ENCODE data around the gene CCT2.

CCT2 gene

DNA sequence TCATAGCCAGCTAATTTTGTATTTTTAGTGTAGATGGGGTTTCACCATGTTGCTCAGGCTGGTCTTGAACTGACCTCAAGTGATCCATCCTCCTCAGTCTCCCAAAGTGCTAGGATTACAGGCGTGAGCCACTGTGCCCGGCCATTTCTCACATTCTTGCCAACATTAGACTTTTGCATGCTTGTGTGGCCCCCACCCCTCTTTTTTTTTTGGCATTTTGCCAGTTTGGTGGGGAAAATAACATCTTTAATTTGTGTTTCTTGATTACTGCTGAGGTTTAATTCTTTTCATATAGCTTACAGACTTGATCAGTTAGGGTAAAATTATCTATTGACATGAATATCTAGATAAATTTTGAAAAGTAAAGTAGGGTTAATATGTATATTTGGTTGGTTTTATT is 3.8 kb downstream of the CCT2 start:
- Histone ChIP-seq H3K4me1 (ENCODE audit: control insufficient read depth, insufficient read depth, low read length) (no peaks in the 10 kb centered on the region), H3K4me3 (ENCODE audit: low read depth, low read length) (no peak overlapping the region), H3K27ac (ENCODE audit: extremely low read depth, low read depth, low read length) (no peak overlapping the region), H3K9me3 (ENCODE audit: control insufficient read depth, insufficient read depth, low read depth, low read length) (no peaks in the 10 kb centered on the region), H3K36me3 (ENCODE audit: control insufficient read depth in 2 of 2, insufficient read depth in 1 of 2, low read length in 2 of 2) (peaks cover 77 to 81% of the 10 kb centered on the region in 2 experiments)
- POLR2A ChIA-PET = interaction anchor here (1.2 kb wide), 1 partner anchor 11 kb away, joined by 3 read pairs; no protein-coding TSS in a partner anchor
- CTCF ChIA-PET = interaction anchor here (1.1 kb wide), 1 partner anchor 10 kb away, joined by 4 read pairs; no protein-coding TSS in a partner anchor
- TF ChIP-seq ZSCAN23 (tag by site-specific recombination; IDR thresholded peaks at IDR 0.05) (no peak), ZNF133 (tag by site-specific recombination; IDR thresholded peaks at IDR 0.05) (no peak), WT1 (tag by site-specific recombination; IDR thresholded peaks at IDR 0.05) (no peak), ZNF473 (tag by site-specific recombination; IDR thresholded peaks at IDR 0.05) (no peak), ZBTB20 (tag by site-specific recombination; IDR thresholded peaks at IDR 0.05) (no peak)
- TF ChIP-seq, protein P1, sequence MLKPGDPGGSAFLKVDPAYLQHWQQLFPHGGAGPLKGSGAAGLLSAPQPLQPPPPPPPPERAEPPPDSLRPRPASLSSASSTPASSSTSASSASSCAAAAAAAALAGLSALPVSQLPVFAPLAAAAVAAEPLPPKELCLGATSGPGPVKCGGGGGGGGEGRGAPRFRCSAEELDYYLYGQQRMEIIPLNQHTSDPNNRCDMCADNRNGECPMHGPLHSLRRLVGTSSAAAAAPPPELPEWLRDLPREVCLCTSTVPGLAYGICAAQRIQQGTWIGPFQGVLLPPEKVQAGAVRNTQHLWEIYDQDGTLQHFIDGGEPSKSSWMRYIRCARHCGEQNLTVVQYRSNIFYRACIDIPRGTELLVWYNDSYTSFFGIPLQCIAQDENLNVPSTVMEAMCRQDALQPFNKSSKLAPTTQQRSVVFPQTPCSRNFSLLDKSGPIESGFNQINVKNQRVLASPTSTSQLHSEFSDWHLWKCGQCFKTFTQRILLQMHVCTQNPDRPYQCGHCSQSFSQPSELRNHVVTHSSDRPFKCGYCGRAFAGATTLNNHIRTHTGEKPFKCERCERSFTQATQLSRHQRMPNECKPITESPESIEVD (tag by site-specific recombination; IDR thresholded peaks at IDR 0.05) = no peak
- TF ChIP-seq, protein P2, sequence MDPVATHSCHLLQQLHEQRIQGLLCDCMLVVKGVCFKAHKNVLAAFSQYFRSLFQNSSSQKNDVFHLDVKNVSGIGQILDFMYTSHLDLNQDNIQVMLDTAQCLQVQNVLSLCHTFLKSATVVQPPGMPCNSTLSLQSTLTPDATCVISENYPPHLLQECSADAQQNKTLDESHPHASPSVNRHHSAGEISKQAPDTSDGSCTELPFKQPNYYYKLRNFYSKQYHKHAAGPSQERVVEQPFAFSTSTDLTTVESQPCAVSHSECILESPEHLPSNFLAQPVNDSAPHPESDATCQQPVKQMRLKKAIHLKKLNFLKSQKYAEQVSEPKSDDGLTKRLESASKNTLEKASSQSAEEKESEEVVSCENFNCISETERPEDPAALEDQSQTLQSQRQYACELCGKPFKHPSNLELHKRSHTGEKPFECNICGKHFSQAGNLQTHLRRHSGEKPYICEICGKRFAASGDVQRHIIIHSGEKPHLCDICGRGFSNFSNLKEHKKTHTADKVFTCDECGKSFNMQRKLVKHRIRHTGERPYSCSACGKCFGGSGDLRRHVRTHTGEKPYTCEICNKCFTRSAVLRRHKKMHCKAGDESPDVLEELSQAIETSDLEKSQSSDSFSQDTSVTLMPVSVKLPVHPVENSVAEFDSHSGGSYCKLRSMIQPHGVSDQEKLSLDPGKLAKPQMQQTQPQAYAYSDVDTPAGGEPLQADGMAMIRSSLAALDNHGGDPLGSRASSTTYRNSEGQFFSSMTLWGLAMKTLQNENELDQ (tag by site-specific recombination; IDR thresholded peaks at IDR 0.05; ENCODE audit: low read depth) = no peak

DNA sequence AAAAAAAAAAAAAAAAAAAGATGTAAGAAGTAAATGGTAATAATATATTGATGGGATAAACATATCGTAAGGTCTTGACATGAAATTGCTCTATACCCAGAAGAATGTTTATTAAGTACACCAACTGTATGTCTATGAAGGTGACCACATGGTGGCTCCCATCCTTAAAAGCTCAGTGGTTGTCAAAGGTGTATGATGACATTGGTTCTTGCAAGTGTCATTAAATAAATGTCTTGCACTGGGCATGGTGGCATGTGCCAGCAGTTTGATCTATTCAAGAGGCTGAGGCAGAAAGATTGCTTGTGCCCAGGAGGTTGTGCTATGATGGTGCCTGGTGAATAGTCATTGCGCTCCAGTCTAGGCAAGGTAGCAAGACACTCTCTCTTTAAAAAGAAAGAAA is 10.4 kb downstream of the CCT2 start:
- H3K36me3 ChIP-seq (ENCODE audit: control insufficient read depth in 2 of 2, insufficient read depth in 1 of 2, low read length in 2 of 2) = peaks cover 94 to 99% of the 10 kb centered on the region in 2 experiments
- no peak overlapping the region for H3K4me3 ChIP-seq (ENCODE audit: low read depth, low read length)
- no peaks in the 10 kb centered on the region for H3K9me3 ChIP-seq (ENCODE audit: control insufficient read depth, insufficient read depth, low read depth, low read length)
- no peaks in the 10 kb centered on the region for H3K4me1 ChIP-seq (ENCODE audit: control insufficient read depth, insufficient read depth, low read length)
- CTCF ChIA-PET = no interaction called here
- H3K27ac ChIP-seq (ENCODE audit: extremely low read depth, low read depth, low read length) = no peak overlapping the region
- POLR2A ChIA-PET = interaction anchor here (0.7 kb wide), 1 partner anchor 520 kb away, joined by 3 read pairs; no protein-coding TSS in a partner anchor
- no peak for TF ChIP-seq HOXC10 (CRISPR knock-in tag; IDR thresholded peaks at IDR 0.05)
- no peak for TF ChIP-seq ZNF610 (tag by site-specific recombination; IDR thresholded peaks at IDR 0.05; ENCODE audit: borderline replicate concordance)
- no peak for TF ChIP-seq ZBTB8A (tag by site-specific recombination; IDR thresholded peaks at IDR 0.05)
- TF ChIP-seq, protein P3, sequence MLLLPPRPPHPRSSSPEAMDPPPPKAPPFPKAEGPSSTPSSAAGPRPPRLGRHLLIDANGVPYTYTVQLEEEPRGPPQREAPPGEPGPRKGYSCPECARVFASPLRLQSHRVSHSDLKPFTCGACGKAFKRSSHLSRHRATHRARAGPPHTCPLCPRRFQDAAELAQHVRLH (tag by site-specific recombination; IDR thresholded peaks at IDR 0.05) = no peak
- no peak for TF ChIP-seq ZSCAN30 (tag by site-specific recombination; IDR thresholded peaks at IDR 0.05)
- TF ChIP-seq ZNF23 (tag by site-specific recombination; IDR thresholded peaks at IDR 0.05; ENCODE audit: borderline replicate concordance) = no peak
- no peak for TF ChIP-seq HOXD13 (CRISPR knock-in tag; IDR thresholded peaks at IDR 0.05; ENCODE audit: borderline replicate concordance)
- TF ChIP-seq ZNF132 (tag by site-specific recombination; IDR thresholded peaks at IDR 0.05; ENCODE audit: borderline replicate concordance) = no peak
- no peak for TF ChIP-seq ZNF114 (tag by site-specific recombination; IDR thresholded peaks at IDR 0.05)
- TF ChIP-seq, protein P4, sequence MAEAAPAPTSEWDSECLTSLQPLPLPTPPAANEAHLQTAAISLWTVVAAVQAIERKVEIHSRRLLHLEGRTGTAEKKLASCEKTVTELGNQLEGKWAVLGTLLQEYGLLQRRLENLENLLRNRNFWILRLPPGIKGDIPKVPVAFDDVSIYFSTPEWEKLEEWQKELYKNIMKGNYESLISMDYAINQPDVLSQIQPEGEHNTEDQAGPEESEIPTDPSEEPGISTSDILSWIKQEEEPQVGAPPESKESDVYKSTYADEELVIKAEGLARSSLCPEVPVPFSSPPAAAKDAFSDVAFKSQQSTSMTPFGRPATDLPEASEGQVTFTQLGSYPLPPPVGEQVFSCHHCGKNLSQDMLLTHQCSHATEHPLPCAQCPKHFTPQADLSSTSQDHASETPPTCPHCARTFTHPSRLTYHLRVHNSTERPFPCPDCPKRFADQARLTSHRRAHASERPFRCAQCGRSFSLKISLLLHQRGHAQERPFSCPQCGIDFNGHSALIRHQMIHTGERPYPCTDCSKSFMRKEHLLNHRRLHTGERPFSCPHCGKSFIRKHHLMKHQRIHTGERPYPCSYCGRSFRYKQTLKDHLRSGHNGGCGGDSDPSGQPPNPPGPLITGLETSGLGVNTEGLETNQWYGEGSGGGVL (tag by site-specific recombination; IDR thresholded peaks at IDR 0.05) = no peak
- TF ChIP-seq, protein P5, sequence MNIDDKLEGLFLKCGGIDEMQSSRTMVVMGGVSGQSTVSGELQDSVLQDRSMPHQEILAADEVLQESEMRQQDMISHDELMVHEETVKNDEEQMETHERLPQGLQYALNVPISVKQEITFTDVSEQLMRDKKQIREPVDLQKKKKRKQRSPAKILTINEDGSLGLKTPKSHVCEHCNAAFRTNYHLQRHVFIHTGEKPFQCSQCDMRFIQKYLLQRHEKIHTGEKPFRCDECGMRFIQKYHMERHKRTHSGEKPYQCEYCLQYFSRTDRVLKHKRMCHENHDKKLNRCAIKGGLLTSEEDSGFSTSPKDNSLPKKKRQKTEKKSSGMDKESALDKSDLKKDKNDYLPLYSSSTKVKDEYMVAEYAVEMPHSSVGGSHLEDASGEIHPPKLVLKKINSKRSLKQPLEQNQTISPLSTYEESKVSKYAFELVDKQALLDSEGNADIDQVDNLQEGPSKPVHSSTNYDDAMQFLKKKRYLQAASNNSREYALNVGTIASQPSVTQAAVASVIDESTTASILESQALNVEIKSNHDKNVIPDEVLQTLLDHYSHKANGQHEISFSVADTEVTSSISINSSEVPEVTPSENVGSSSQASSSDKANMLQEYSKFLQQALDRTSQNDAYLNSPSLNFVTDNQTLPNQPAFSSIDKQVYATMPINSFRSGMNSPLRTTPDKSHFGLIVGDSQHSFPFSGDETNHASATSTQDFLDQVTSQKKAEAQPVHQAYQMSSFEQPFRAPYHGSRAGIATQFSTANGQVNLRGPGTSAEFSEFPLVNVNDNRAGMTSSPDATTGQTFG (tag by site-specific recombination; IDR thresholded peaks at IDR 0.05; ENCODE audit: borderline replicate concordance) = no peak
- TF ChIP-seq HOXA7 (CRISPR knock-in tag; IDR thresholded peaks at IDR 0.05; ENCODE audit: borderline replicate concordance) = no peak
- TF ChIP-seq ZNF19 (tag by site-specific recombination; IDR thresholded peaks at IDR 0.05; ENCODE audit: low read depth) = no peak
- TF ChIP-seq, protein P6, sequence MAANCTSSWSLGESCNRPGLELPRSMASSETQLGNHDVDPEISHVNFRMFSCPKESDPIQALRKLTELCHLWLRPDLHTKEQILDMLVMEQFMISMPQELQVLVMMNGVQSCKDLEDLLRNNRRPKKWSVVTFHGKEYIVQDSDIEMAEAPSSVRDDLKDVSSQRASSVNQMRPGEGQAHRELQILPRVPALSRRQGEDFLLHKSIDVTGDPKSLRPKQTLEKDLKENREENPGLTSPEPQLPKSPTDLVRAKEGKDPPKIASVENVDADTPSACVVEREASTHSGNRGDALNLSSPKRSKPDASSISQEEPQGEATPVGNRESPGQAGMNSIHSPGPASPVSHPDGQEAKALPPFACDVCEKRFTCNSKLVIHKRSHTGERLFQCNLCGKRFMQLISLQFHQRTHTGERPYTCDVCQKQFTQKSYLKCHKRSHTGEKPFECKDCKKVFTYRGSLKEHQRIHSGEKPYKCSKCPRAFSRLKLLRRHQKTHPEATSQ (tag by site-specific recombination; IDR thresholded peaks at IDR 0.05) = no peak
- TF ChIP-seq ZNF510 (tag by site-specific recombination; IDR thresholded peaks at IDR 0.05; ENCODE audit: insufficient replicate concordance) = no peak
- TF ChIP-seq ZNF248 (tag by site-specific recombination; IDR thresholded peaks at IDR 0.05) = no peak
- TF ChIP-seq, protein P7, sequence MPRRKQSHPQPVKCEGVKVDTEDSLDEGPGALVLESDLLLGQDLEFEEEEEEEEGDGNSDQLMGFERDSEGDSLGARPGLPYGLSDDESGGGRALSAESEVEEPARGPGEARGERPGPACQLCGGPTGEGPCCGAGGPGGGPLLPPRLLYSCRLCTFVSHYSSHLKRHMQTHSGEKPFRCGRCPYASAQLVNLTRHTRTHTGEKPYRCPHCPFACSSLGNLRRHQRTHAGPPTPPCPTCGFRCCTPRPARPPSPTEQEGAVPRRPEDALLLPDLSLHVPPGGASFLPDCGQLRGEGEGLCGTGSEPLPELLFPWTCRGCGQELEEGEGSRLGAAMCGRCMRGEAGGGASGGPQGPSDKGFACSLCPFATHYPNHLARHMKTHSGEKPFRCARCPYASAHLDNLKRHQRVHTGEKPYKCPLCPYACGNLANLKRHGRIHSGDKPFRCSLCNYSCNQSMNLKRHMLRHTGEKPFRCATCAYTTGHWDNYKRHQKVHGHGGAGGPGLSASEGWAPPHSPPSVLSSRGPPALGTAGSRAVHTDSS (tag by site-specific recombination; IDR thresholded peaks at IDR 0.05) = no peak

All from HEK293 (cell line).